Subcutaneous adipose tissue (tissue), 4 donors: ENCODE results near the gene CPVL. TPM values are rescaled to one million over a fixed set of nuclear protein-coding genes. Genes with fewer than 3 reads are reported as not detected.

ENCODE experiments used
- CTCF ChIP-seq: fragments of 450-650 bp; IDR thresholded peaks from one replicate; pipeline ENCODE4 v1.5.1; 2016; ENCODE audit warnings: low read depth, mild to moderate bottlenecking, control low read depth, antibody characterized with exemption, moderate library complexity
- total RNA-seq, 4 donors: library from RNA; depleted of rRNA; stranded (reverse); fragments of >200 nt; gene quantifications; one replicate each; pipeline ENCODE4 v1.1.0, GENCODE V29; 2016

The CPVL gene
- total RNA-seq, 4 donors from 2014 or later: 13.0 to 105 (median 36.5) TPM

GRCh38 chr7:29003703-29004102 lies 142.6 kb downstream of the CPVL start:
- TF ChIP-seq CTCF: no peak

GRCh38 chr7:29000717-29001076 lies 145.6 kb downstream of the CPVL start:
- no peak for TF ChIP-seq CTCF

GRCh38 chr7:28999895-29000716 lies 146.2 kb downstream of the CPVL start:
- TF ChIP-seq CTCF: no peak

GRCh38 chr7:28999427-28999826 lies 146.9 kb downstream of the CPVL start:
- no peak for TF ChIP-seq CTCF

GRCh38 chr7:28998105-28998504 lies 148.2 kb downstream of the CPVL start:
- no peak for TF ChIP-seq CTCF

- no peak for TF ChIP-seq CTCF
Observed at GRCh38 chr7:28996836-28997235, 149.5 kb downstream of the CPVL start.

GRCh38 chr7:28993371-28993770 lies 153.0 kb downstream of the CPVL start:
- TF ChIP-seq CTCF: no peak
